HCT116 (cell line): ENCODE measurements around the gene SH3BP4. TPM values are rescaled to one million over a fixed set of nuclear protein-coding genes. Genes with fewer than 3 reads are reported as not detected.

ENCODE experiments used
- ATAC-seq: fragments of 200-7000 bp; cut with Tn5 transposase; 2 replicates; pipeline ENCODE4 v1.9.1; 2020; ENCODE audit warnings: mild to moderate bottlenecking, moderate library complexity
- BruUV-seq: library from RNA; stranded (reverse); fragments of 400-500 nt; replicated peaks from 2 replicates; lab custom pipeline; 2021; lab: Mats Ljungman, UMichigan
- CTCF ChIA-PET: fragments of 300-600 bp; sonication (Branson Sonifier 250); formaldehyde crosslinking; loops from one replicate; lab custom pipeline; 2021; ENCODE audit warnings: antibody characterized with exemption; lab: Charles Lee
- POLR2A ChIA-PET: fragments of 300-600, 350-600 bp; sonication (Branson Sonifier 250); formaldehyde crosslinking; loops from one replicate; lab custom pipeline; 2021; ENCODE audit warnings: antibody characterized with exemption; lab: Charles Lee
- RAD21 ChIA-PET, 2 experiments: fragments of 300-600 bp; sonication (Branson Sonifier 250); formaldehyde crosslinking; loops; one replicate each; lab custom pipeline; 2023; ENCODE audit warnings: low total read pairs in 2 of 2; ENCODE audit not compliant: uncharacterized antibody in 2 of 2, unreplicated experiment in 2 of 2, low non-redundant PET in 1 of 2; lab: Charles Lee
- DNase-seq: peaks from one replicate; pipeline ENCODE4 v3.0.0-alpha.2; 2010; ENCODE audit warnings: low read depth, low spot score
- H2AFZ ChIP-seq: fragments of 200-600 bp; shearing (Covaris generic), sonication (generic); 2 replicates; pipeline ENCODE4 v1.6.1; 2017; ENCODE audit warnings: low read depth, mixed run types, mixed read lengths, antibody characterized with exemption, low read length; ENCODE audit not compliant: poor library complexity, severe bottlenecking
- H3K27ac ChIP-seq: 2 replicates; pipeline ENCODE4 v1.5.1; 2012; ENCODE audit warnings: low read depth, low read length
- H3K27me3 ChIP-seq: fragments of 200-600 bp; sonication (generic); 2 replicates; pipeline ENCODE4 v1.6.1; 2016; ENCODE audit warnings: mixed run types, low read length, mixed read lengths; ENCODE audit not compliant: insufficient read depth
- H3K36me3 ChIP-seq, 2 experiments: fragments of 200-500 bp in 1 of 2; fragments of 200-600 bp in 1 of 2; sonication (Bioruptor generic) in 1 of 2; sonication (generic) in 1 of 2; 2 replicates each; pipeline versions ENCODE4 v1.5.1 to v1.6.1; 2014 to 2016; ENCODE audit warnings: low read length in 2 of 2, inconsistent platforms in 1 of 2, mixed read lengths in 1 of 2, mixed run types in 1 of 2; ENCODE audit not compliant: insufficient read depth in 2 of 2, control insufficient read depth in 1 of 2
- H3K4me1 ChIP-seq, 2 experiments: fragments of 200-600 bp in 1 of 2; sonication (generic) in 1 of 2; 2 replicates each; pipeline versions ENCODE4 v1.5.1 to v1.6.1; 2012 to 2017; ENCODE audit warnings: low read length in 2 of 2, inconsistent platforms in 1 of 2, mild to moderate bottlenecking in 1 of 2, mixed read lengths in 1 of 2, mixed run types in 1 of 2, moderate library complexity in 1 of 2; ENCODE audit not compliant: insufficient read depth in 2 of 2, control insufficient read depth in 1 of 2
- H3K4me2 ChIP-seq: fragments of 200-600 bp; sonication (generic); 2 replicates; pipeline ENCODE4 v1.6.1; 2017; ENCODE audit warnings: mixed run types, low read length, mixed read lengths
- H3K4me3 ChIP-seq, 2 experiments: fragments of 200-600 bp in 1 of 2; sonication (generic) in 1 of 2; replicated peaks in 1 of 2; 2 replicates each; pipeline ENCODE4 v1.5.1; 2011 to 2016; ENCODE audit warnings: low read length in 2 of 2, control low read depth in 1 of 2, low read depth in 1 of 2, mild to moderate bottlenecking in 1 of 2, mixed read lengths in 1 of 2, mixed run types in 1 of 2
- H3K79me2 ChIP-seq: fragments of 200-600 bp; sonication (generic); 2 replicates; pipeline ENCODE4 v1.6.1; 2017; ENCODE audit warnings: mild to moderate bottlenecking, mixed run types, low read length, moderate library complexity, mixed read lengths; ENCODE audit not compliant: insufficient read depth
- H3K9ac ChIP-seq: fragments of 200-600 bp; sonication (generic); 2 replicates; pipeline ENCODE4 v1.6.1; 2016; ENCODE audit warnings: low read length, mixed read lengths
- H3K9me2 ChIP-seq: fragments of 200-600 bp; sonication (generic), shearing (Covaris generic); 2 replicates; pipeline ENCODE4 v1.6.1; 2017; ENCODE audit warnings: mixed run types, mild to moderate bottlenecking, moderate library complexity; ENCODE audit not compliant: insufficient read depth
- H3K9me3 ChIP-seq, 2 experiments: fragments of 200-500 bp in 1 of 2; fragments of 200-600 bp in 1 of 2; sonication (Bioruptor generic) in 1 of 2; sonication (generic) in 1 of 2; 2 replicates each; pipeline ENCODE4 v1.6.1; 2014 to 2017; ENCODE audit warnings: low read length in 2 of 2, mixed read lengths in 2 of 2, inconsistent platforms in 1 of 2, low read depth in 1 of 2, mild to moderate bottlenecking in 1 of 2, mixed run types in 1 of 2, moderate library complexity in 1 of 2; ENCODE audit not compliant: control insufficient read depth in 1 of 2, insufficient read depth in 1 of 2
- H4K20me1 ChIP-seq: fragments of 200-600 bp; sonication (generic), shearing (Covaris generic); 2 replicates; pipeline ENCODE4 v1.6.1; 2017; ENCODE audit warnings: mixed run types, mild to moderate bottlenecking, moderate library complexity; ENCODE audit not compliant: insufficient read depth
- CBX3 ChIP-seq: IDR thresholded peaks from 2 replicates; pipeline ENCODE4 v1.6.1; 2012; ENCODE audit warnings: low read depth
- CEBPB ChIP-seq: IDR thresholded peaks from 2 replicates; pipeline ENCODE4 v1.6.1; 2012; ENCODE audit warnings: low read depth
- EGR1 ChIP-seq: IDR thresholded peaks from 2 replicates; pipeline ENCODE4 v1.6.1; 2012; ENCODE audit warnings: low read depth
- ELF1 ChIP-seq: IDR thresholded peaks from 2 replicates; pipeline ENCODE4 v1.6.1; 2012; ENCODE audit warnings: low read depth, borderline replicate concordance
- EZH2 ChIP-seq: fragments of 200-600 bp; sonication (generic); IDR thresholded peaks from 2 replicates; pipeline ENCODE4 v1.6.1; 2017; ENCODE audit warnings: antibody characterized with exemption, mixed run types
- EZH2phosphoT487 ChIP-seq: fragments of 200-600 bp; IDR thresholded peaks from 2 replicates; pipeline ENCODE4 v1.6.1; 2018; ENCODE audit warnings: antibody characterized with exemption, borderline replicate concordance
- FOSL1 ChIP-seq: IDR thresholded peaks from 2 replicates; pipeline ENCODE4 v1.6.1; 2012; ENCODE audit warnings: low read depth
- JUND ChIP-seq: IDR thresholded peaks from 2 replicates; pipeline ENCODE4 v1.6.1; 2012
- POLR2A ChIP-seq: IDR thresholded peaks from 2 replicates; pipeline ENCODE4 v1.7.0; 2011; ENCODE audit warnings: borderline replicate concordance; ENCODE audit not compliant: insufficient read depth, insufficient read length; ENCODE audit errors: extremely low read depth
- POLR2AphosphoS5 ChIP-seq: IDR thresholded peaks from 2 replicates; pipeline ENCODE4 v1.6.1; 2011; ENCODE audit warnings: mild to moderate bottlenecking, low read depth, low read length, moderate library complexity
- RAD21 ChIP-seq: IDR thresholded peaks from 2 replicates; pipeline ENCODE4 v1.6.1; 2012; ENCODE audit warnings: low read depth, mild to moderate bottlenecking
- SIN3A ChIP-seq: IDR thresholded peaks from 2 replicates; pipeline ENCODE4 v1.6.1; 2012; ENCODE audit warnings: low read depth
- SP1 ChIP-seq: IDR thresholded peaks from 2 replicates; pipeline ENCODE4 v1.6.1; 2012; ENCODE audit warnings: low read depth
- TCF7L2 ChIP-seq: IDR thresholded peaks from 2 replicates; pipeline ENCODE4 v1.7.0; 2011; ENCODE audit warnings: borderline replicate concordance, inconsistent platforms; ENCODE audit not compliant: insufficient read depth, insufficient read length; ENCODE audit errors: extremely low read depth
- ZFX ChIP-seq: fragments of 450-650 bp; IDR thresholded peaks from 2 replicates; pipeline ENCODE4 v1.6.1; 2017
- ZNF274 ChIP-seq: fragments of 200-500 bp; sonication (Bioruptor generic); IDR thresholded peaks from 2 replicates; pipeline ENCODE4 v1.6.1; 2014; ENCODE audit warnings: mild to moderate bottlenecking, low read depth, low read length, inconsistent platforms
- intact Hi-C: fragments of 100-400 bp; cut with micrococcal nuclease; formaldehyde crosslinking; loops from 2 replicates; pipeline ENCODE4 v1.10.0; 2022
- total RNA-seq: library from RNA; stranded (reverse); gene quantifications from one replicate; pipeline ENCODE4 v1.2.1, GENCODE V29; 2021; ENCODE audit not compliant: unreplicated experiment
- TF ChIP-seq, protein P1 (sequence below): IDR thresholded peaks from 2 replicates; pipeline ENCODE4 v1.6.1; 2012
- TF ChIP-seq, protein P2 (sequence below): IDR thresholded peaks from 2 replicates; pipeline ENCODE4 v1.6.1; 2012; ENCODE audit warnings: low read depth
- TF ChIP-seq, protein P3 (sequence below), 3 experiments: fragments of 200-600 bp in 1 of 3; sonication (generic) in 1 of 3; IDR thresholded peaks in 2 of 3; conservative IDR thresholded peaks in 1 of 3; 2 replicates each; pipeline ENCODE4 v1.5.1; 2012 to 2017; ENCODE audit warnings: low read depth in 2 of 3, low read length in 2 of 3, antibody characterized with exemption in 1 of 3, borderline replicate concordance in 1 of 3, control low read depth in 1 of 3, mild to moderate bottlenecking in 1 of 3, mixed read lengths in 1 of 3, mixed run types in 1 of 3, moderate library complexity in 1 of 3; ENCODE audit not compliant: insufficient read depth in 1 of 3
- TF ChIP-seq, protein P4 (sequence below): IDR thresholded peaks from 2 replicates; pipeline ENCODE4 v1.6.1; 2012

The SH3BP4 gene
- total RNA-seq, 1 experiment from 2014 or later = 32.9 TPM

DNA sequence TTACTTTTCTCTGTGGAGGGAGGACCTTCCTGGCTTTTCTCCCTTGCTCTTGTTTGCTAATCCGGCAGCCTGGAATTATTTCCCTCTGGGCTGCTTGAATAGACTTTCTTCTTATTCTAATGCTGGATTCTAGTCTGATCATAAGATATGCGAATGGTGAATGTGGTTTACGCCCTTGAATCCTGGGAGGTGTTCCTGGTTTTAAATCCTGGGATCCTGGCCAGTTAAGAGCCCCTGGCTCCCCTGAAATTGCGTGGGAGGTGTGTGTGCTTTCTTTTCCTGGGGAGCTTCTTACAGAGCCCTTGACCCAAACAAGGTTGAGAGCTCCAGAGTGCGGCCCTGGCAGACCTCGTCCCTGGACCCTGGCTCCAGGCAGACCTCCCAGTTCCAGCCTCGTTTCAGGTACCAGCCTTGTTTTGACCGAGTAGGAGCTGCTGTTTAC lies 2.8 kb downstream of the SH3BP4 start:
- DNase-seq = no peak
- ATAC-seq = no peak
- no peaks in the 10 kb centered on the region for H4K20me1 ChIP-seq
- peaks cover 30 to 45% of the 10 kb centered on the region in 2 experiments for H3K4me1 ChIP-seq
- H3K4me3 ChIP-seq = no peak overlapping the region
- H3K9me3 ChIP-seq = no peaks in the 10 kb centered on the region
- no peak overlapping the region for H3K9ac ChIP-seq
- ChIA-PET CTCF (no interaction called here), POLR2A (no interaction called here), RAD21 (no interaction called here)
- intact Hi-C loops = no loop called here
- H3K36me3 ChIP-seq = no peaks in the 10 kb centered on the region
- H3K9me2 ChIP-seq = no peaks in the 10 kb centered on the region
- H3K27me3 ChIP-seq = no peaks in the 10 kb centered on the region
- TF ChIP-seq, protein P1, sequence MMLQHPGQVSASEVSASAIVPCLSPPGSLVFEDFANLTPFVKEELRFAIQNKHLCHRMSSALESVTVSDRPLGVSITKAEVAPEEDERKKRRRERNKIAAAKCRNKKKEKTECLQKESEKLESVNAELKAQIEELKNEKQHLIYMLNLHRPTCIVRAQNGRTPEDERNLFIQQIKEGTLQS = no peak
- TF ChIP-seq, protein P2, sequence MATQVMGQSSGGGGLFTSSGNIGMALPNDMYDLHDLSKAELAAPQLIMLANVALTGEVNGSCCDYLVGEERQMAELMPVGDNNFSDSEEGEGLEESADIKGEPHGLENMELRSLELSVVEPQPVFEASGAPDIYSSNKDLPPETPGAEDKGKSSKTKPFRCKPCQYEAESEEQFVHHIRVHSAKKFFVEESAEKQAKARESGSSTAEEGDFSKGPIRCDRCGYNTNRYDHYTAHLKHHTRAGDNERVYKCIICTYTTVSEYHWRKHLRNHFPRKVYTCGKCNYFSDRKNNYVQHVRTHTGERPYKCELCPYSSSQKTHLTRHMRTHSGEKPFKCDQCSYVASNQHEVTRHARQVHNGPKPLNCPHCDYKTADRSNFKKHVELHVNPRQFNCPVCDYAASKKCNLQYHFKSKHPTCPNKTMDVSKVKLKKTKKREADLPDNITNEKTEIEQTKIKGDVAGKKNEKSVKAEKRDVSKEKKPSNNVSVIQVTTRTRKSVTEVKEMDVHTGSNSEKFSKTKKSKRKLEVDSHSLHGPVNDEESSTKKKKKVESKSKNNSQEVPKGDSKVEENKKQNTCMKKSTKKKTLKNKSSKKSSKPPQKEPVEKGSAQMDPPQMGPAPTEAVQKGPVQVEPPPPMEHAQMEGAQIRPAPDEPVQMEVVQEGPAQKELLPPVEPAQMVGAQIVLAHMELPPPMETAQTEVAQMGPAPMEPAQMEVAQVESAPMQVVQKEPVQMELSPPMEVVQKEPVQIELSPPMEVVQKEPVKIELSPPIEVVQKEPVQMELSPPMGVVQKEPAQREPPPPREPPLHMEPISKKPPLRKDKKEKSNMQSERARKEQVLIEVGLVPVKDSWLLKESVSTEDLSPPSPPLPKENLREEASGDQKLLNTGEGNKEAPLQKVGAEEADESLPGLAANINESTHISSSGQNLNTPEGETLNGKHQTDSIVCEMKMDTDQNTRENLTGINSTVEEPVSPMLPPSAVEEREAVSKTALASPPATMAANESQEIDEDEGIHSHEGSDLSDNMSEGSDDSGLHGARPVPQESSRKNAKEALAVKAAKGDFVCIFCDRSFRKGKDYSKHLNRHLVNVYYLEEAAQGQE = no peak
- TF ChIP-seq, protein P3, sequence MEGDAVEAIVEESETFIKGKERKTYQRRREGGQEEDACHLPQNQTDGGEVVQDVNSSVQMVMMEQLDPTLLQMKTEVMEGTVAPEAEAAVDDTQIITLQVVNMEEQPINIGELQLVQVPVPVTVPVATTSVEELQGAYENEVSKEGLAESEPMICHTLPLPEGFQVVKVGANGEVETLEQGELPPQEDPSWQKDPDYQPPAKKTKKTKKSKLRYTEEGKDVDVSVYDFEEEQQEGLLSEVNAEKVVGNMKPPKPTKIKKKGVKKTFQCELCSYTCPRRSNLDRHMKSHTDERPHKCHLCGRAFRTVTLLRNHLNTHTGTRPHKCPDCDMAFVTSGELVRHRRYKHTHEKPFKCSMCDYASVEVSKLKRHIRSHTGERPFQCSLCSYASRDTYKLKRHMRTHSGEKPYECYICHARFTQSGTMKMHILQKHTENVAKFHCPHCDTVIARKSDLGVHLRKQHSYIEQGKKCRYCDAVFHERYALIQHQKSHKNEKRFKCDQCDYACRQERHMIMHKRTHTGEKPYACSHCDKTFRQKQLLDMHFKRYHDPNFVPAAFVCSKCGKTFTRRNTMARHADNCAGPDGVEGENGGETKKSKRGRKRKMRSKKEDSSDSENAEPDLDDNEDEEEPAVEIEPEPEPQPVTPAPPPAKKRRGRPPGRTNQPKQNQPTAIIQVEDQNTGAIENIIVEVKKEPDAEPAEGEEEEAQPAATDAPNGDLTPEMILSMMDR (IDR thresholded peaks at IDR 0.05 in 2 of 3, conservative IDR thresholded peaks at IDR 0.05 in 1 of 3; ENCODE audit: borderline replicate concordance in 1 of 3, insufficient read depth in 1 of 3, low read depth in 2 of 3, low read length in 2 of 3) = no peak
- TF ChIP-seq SIN3A (no peak), FOSL1 (no peak), POLR2AphosphoS5 (no peak), SP1 (no peak), ZNF274 (no peak), EGR1 (no peak), CBX3 (no peak), ZFX (no peak), JUND (no peak), CEBPB (no peak), ELF1 (no peak), RAD21 (no peak), EZH2 (no peak), POLR2A (no peak), TCF7L2 (no peak), EZH2phosphoT487 (no peak)
- TF ChIP-seq, protein P4, sequence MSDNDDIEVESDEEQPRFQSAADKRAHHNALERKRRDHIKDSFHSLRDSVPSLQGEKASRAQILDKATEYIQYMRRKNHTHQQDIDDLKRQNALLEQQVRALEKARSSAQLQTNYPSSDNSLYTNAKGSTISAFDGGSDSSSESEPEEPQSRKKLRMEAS = no peak
- no peak overlapping the region for H2AFZ ChIP-seq
- BruUV-seq = no TSS peak
- no peak overlapping the region for H3K4me2 ChIP-seq
- no peak overlapping the region for H3K27ac ChIP-seq
- H3K79me2 ChIP-seq = peaks cover 73% of the 10 kb centered on the region
